ENCODE results near the gene RCAN1.
A peak's percentile ranks its signal among the peaks of the same experiment; 100 is the strongest.
"Not testable (repeated sequence)": the region's sequence is repeated elsewhere in the genome, so short reads cannot be mapped to it uniquely, and the experiment has no call there.

RCAN1 gene

GRCh38 chr21:34568801-34569200, 46.1 kb downstream of the RCAN1 start:
- not testable (repeated sequence) for DNase-seq (ENCODE audit: low spot score)

GRCh38 chr21:34567604-34568155, 47.2 kb downstream of the RCAN1 start:
- no peak for DNase-seq (ENCODE audit: low spot score)

DNA sequence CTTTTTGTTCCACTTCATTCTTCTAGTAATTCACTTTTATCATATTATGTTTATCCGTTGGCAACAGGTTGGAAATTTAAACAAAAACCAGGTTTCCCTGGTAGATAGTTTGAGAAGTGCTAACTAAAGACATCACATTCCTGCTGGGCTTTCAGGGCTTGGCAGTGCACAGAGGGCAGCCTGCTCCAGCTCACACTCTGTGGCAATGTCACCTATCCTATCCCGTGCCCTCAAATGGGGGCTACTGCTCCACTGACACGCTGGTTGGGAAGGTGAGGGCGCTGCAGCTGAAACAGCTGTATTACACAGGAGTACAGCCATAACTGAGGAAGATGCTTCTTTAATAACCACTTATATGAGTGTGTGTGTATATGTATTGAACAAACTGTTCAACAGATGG, 49.7 kb downstream of the RCAN1 start:
- no peak for DNase-seq (ENCODE audit: low spot score)

GRCh38 chr21:34563370-34563769, 51.5 kb downstream of the RCAN1 start:
- not testable (repeated sequence) for DNase-seq (ENCODE audit: low spot score)

DNA sequence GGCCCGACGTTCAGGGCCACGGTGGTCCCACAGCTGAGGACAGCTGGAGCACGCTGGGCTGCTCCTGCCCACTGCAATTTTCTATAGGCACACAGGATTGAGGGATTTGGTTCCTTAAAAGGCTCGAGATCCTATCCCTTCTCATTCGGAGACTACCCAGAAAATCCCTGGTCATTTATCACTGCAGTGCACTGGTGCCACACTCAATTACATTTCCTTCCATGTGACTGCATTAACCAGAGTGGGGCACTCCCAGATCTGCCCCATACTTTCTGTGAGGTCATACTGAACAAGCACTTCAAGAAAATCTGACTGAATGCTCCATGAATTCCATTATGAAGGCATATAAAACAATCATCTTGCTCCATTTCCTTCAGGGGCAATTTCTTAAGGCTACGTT, 53.1 kb downstream of the RCAN1 start:
- DNase-seq (ENCODE audit: low spot score), result no peak

GRCh38 chr21:34560609-34561008, 54.3 kb downstream of the RCAN1 start:
- no peak for DNase-seq (ENCODE audit: low spot score)

- no peak for DNase-seq (ENCODE audit: low spot score)
Observed at GRCh38 chr21:34560021-34560420, 54.9 kb downstream of the RCAN1 start.

DNA sequence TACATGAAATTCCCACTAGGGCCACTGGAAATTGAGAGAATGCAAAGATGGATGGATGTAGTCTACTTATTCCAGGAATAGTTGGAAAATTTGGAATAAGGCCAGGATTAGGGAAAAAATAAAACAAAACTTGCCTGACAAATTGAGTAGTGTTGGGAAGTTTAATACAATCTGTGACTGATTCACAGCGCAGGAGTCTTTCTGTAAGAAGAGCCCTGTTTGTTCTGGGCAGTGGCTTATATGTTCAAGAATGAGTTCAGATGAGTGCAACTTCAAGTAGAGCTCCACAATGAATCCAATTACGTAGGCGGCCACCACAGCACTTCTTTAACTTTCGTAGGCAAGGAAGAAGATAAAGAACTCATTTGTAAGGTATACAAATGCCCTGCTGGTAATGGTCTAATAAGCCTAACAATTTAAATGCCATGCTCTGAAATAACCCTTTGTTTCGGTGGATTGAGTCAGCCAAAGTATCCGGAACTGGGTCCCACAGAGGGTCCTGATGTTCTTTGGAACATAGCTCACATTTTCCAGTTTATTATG, 55.8 kb downstream of the RCAN1 start:
- DNase-seq (ENCODE audit: low spot score), result no peak

GRCh38 chr21:34558166-34558565, 56.7 kb downstream of the RCAN1 start:
- no peak for DNase-seq (ENCODE audit: low spot score)

DNA sequence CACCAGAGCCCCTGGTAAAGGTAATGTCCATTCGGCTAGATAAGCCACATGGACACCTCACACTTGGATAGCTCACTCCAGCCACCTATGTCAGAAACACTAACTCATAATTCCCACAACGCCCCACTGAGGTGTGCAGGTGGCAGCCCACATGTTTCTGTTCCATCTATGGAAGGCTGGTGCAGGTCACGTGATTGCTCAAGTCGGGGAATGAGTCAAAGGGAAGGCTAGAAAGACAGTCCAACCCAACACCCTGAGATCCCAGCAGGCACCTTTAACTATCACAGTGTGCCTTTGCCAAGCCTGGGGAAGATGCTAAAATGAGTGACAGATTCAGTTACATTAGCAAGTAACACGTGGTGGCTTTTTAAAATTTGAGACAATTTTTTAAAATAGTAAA, 57.7 kb downstream of the RCAN1 start:
- no peak for DNase-seq (ENCODE audit: low spot score)

DNA sequence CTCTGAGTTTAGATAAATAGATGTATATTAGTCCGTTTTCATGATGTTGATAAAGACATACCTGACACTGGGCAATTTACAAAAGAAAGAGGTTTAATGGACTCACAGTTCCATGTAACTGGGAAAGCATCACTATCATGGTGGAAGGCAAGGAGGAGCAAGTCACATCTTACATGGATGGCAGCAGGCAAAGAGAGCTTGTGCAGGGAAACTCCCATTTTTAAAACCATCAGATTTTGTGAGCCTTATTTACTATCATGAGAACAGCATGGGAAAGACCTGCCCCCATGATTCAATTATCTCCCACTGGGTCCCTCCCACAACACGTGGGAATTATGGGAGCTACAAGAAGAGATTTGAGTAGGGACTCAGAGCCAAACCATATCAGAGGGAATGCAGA, 60.2 kb downstream of the RCAN1 start:
- DNase-seq (ENCODE audit: low spot score), result not testable (repeated sequence)

GRCh38 chr21:34554227-34554626, 60.7 kb downstream of the RCAN1 start:
- no peak for DNase-seq (ENCODE audit: low spot score)

DNA sequence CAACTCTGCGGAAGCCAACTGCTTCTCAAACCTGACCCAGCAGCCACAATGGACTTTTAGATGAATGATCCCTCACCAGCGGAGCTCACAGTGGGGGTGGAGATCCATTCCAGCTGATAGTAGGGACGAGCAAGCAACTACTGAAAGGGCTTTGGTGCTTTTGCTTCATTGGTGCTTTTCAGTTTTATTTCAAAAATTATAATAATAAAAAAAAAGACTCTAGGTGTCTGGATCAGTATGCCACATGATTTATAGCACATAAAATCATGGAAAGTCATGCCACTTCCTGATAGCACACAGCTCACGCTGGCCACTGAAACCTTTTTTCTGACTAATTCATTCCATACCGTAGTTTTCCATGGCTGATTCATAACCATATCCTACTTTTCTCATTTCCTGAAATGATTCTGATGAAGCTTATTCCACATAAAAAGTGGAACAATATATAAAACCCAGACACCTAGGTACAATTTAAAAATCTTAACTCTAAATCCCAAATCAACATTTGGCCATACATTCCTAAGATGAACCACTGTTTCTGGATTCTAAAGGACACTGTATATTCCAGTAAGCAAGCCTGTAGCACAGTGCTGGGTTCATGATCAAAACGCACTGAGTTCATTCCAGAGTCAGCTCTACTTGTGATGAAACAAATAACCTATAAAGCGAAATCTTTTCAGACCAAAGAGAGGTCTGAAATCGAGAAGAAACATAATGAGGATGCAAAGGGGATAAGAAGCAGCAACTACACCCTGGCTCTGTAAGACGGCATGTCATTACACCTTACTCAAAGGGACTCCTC, 61.6 kb downstream of the RCAN1 start:
- no peak for DNase-seq (ENCODE audit: low spot score)

GRCh38 chr21:34552360-34553098, 62.4 kb downstream of the RCAN1 start:
- DNase-seq (ENCODE audit: low spot score), result no peak

DNA sequence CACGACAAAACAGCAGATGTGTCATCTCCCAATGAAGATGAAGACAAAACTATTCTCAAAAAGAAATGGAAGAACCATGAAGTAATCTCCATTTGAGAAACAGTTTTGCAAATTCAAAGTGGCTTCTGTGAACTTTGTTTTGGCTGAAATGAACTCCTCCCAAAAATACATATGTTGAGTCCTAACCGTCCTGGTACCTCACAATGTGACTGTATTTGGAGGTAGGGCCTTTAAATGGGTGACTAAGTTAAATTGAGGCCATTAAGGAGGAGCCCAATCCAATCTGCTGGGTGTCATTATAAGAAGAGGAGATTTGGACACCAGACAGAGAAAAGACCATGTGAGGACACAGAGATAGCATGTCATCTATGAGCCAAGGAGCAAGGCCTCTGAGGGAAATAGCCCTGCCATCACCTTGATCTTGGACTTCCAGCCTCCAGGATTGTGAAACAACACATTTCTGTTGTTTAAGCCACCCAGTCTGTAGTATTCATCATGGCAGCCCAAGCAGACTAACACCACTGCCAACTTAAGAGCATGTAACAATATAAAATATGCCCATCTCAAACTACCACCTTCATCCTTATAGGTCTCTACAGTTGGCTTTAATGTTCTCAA, 64.6 kb downstream of the RCAN1 start:
- no peak for DNase-seq (ENCODE audit: low spot score)

- no peak for DNase-seq (ENCODE audit: low spot score)
Observed at GRCh38 chr21:34548781-34549376, 66.0 kb downstream of the RCAN1 start.

- DNase-seq (ENCODE audit: low spot score), result no peak
Observed at GRCh38 chr21:34546542-34546941, 68.4 kb downstream of the RCAN1 start.

DNA sequence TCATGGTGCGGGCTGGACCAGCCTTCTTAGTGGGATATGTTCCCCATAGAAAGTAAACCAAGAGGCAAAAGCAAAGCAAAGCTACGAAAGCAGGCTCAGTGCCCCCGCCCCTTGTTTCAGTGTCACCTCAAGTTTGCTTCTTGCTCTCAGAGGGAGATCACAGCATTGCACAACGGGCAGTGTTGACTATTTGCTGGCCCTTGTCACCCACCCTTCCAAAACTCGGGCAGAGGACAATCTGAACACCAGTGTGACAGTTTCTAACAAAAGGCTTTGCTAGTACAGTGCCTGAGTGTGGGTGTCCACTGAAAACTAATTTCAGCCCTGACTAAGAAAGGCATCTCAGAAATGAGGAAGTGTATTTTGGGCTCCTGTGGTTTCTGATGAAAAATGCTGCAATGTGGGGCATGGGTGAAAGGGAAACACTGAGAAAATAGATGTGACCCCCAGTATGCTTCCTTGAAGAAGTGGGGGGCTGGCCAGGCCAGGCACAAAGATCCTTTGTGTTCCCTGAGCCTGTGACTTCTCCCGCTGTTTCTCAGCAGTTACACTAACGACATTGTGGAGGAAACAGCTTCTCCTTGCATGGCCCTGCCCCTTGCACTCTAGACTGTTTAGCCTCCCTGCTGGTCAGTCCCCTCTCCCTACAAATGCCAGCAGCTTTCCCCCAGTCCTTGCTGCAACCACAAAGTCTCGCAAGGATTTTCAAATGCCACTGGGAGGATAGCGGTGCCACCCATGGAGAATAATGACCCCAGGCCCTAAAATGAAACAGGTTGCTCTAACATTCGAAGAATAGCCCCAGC, 69.6 kb downstream of the RCAN1 start:
- peak; percentile 24 for DNase-seq (ENCODE audit: low spot score)

GRCh38 chr21:34544032-34544496, 70.8 kb downstream of the RCAN1 start:
- peak; percentile 42 for DNase-seq (ENCODE audit: low spot score)

DNA sequence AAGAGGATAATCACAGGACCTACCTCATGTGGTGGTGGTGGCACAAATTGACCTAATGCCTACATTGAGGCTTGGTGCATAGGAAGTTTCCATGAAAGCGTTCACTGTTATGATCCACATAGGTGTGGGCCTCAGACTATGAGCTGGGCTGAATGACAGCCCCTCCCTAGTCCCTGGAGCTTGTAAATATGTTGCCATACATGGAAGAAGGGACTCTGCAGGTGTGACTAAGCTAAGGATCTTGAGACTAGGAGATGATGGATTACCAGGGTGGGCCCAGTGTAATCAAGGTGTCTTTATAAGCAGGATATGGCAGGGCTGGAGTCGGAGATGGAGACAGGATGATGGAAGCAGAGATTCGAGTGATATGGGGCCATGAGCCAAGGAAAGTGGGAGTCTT, 71.9 kb downstream of the RCAN1 start:
- no peak for DNase-seq (ENCODE audit: low spot score)

GRCh38 chr21:34540206-34540605, 74.7 kb downstream of the RCAN1 start:
- no peak for DNase-seq (ENCODE audit: low spot score)
